Retina (tissue), 1 donor: ENCODE data around the gene MYO6.

Source experiments
- DNase-seq: peaks from one replicate; pipeline ENCODE4 v3.0.0-alpha.2; 2016

Gene MYO6

GRCh38 chr6:75830959-75831885 is 82.2 kb downstream of the MYO6 start:
- DNase-seq, result no peak

- no peak for DNase-seq
These were observed 85.4 kb downstream of the MYO6 start for GRCh38 chr6:75834447-75834846.

GRCh38 chr6:75842191-75842590 is 93.2 kb downstream of the MYO6 start:
- DNase-seq, result no peak

GRCh38 chr6:75842732-75843131 is 93.7 kb downstream of the MYO6 start:
- no peak for DNase-seq

GRCh38 chr6:75843396-75843795 is 94.4 kb downstream of the MYO6 start:
- DNase-seq, result no peak

GRCh38 chr6:75848274-75848673 is 99.2 kb downstream of the MYO6 start:
- no peak for DNase-seq

GRCh38 chr6:75849329-75850025 is 100.4 kb downstream of the MYO6 start:
- DNase-seq, result no peak

- DNase-seq, result no peak
These were observed 101.2 kb downstream of the MYO6 start for GRCh38 chr6:75850026-75850833.

GRCh38 chr6:75852721-75853120 is 103.7 kb downstream of the MYO6 start:
- DNase-seq, result no peak

GRCh38 chr6:75853806-75854205 is 104.8 kb downstream of the MYO6 start:
- DNase-seq, result no peak

- DNase-seq, result no peak
These were observed 106.0 kb downstream of the MYO6 start for GRCh38 chr6:75855052-75855451.

GRCh38 chr6:75856902-75857301 is 107.9 kb downstream of the MYO6 start:
- DNase-seq, result no peak

GRCh38 chr6:75863001-75863400 is 114.0 kb downstream of the MYO6 start:
- DNase-seq, result no peak

GRCh38 chr6:75863784-75864183 is 114.7 kb downstream of the MYO6 start:
- DNase-seq, result no peak

- DNase-seq, result no peak
These were observed 115.4 kb downstream of the MYO6 start for GRCh38 chr6:75864446-75864845.

- no peak for DNase-seq
These were observed 121.3 kb downstream of the MYO6 start for GRCh38 chr6:75870389-75870788.

- no peak for DNase-seq
These were observed 125.2 kb downstream of the MYO6 start for GRCh38 chr6:75874224-75874623.

GRCh38 chr6:75876152-75876551 is 127.1 kb downstream of the MYO6 start:
- DNase-seq, result no peak

GRCh38 chr6:75880305-75880704 is 131.3 kb downstream of the MYO6 start:
- DNase-seq, result no peak

- no peak for DNase-seq
These were observed 133.7 kb downstream of the MYO6 start for GRCh38 chr6:75882734-75883133.

- DNase-seq, result no peak
These were observed 135.8 kb downstream of the MYO6 start for GRCh38 chr6:75884822-75885221.

GRCh38 chr6:75892384-75892783 is 143.3 kb downstream of the MYO6 start:
- no peak for DNase-seq

- peak; percentile 60 for DNase-seq
These were observed 144.2 kb downstream of the MYO6 start for GRCh38 chr6:75893058-75893775.
